SU-DHL-6 (cell line): ENCODE data around the gene RAMACL.

ENCODE experiments used
- H2AFZ ChIP-seq: fragments of 200-600 bp; sonication (generic); 2 replicates; pipeline ENCODE4 v1.6.1; 2014; ENCODE audit warnings: low read depth, mild to moderate bottlenecking, moderate library complexity, mixed read lengths, antibody characterized with exemption, low read length; ENCODE audit not compliant: severe bottlenecking
- H3F3A ChIP-seq: fragments of 200-600 bp; shearing (Covaris generic); 2 replicates; pipeline ENCODE4 v1.6.0; 2016; ENCODE audit warnings: antibody characterized with exemption, mild to moderate bottlenecking; ENCODE audit not compliant: insufficient read depth
- H3K27ac ChIP-seq: fragments of 200-600 bp; sonication (generic); 2 replicates; pipeline ENCODE4 v1.5.1; 2016; ENCODE audit warnings: low read depth, mild to moderate bottlenecking, low read length, moderate library complexity, mixed read lengths
- H3K27me3 ChIP-seq: fragments of 200-600 bp; sonication (generic), shearing (Covaris generic); 2 replicates; pipeline ENCODE4 v1.6.0; 2014; ENCODE audit warnings: mild to moderate bottlenecking, low read length
- H3K36me3 ChIP-seq: fragments of 200-600 bp; sonication (generic); 2 replicates; pipeline ENCODE4 v1.6.1; 2014; ENCODE audit warnings: mild to moderate bottlenecking, low read length, mixed read lengths
- H3K4me2 ChIP-seq: fragments of 300-600, 200-600 bp; shearing (Covaris generic), sonication (generic); 2 replicates; pipeline ENCODE4 v1.6.0; 2014; ENCODE audit warnings: low read length, low read depth, mild to moderate bottlenecking; ENCODE audit not compliant: poor library complexity, severe bottlenecking
- H3K4me3 ChIP-seq: fragments of 200-600 bp; sonication (generic); 2 replicates; pipeline ENCODE4 v1.5.1; 2014; ENCODE audit warnings: antibody characterized with exemption, low read length, mild to moderate bottlenecking, mixed read lengths; ENCODE audit not compliant: insufficient read depth, poor library complexity, severe bottlenecking
- H3K79me2 ChIP-seq: fragments of 200-600 bp; sonication (generic); 2 replicates; pipeline ENCODE4 v1.6.1; 2014; ENCODE audit warnings: mild to moderate bottlenecking, low read length, moderate library complexity; ENCODE audit not compliant: insufficient read depth
- H3K9ac ChIP-seq: fragments of 200-600 bp; sonication (generic); 2 replicates; pipeline ENCODE4 v1.7.0; 2014; ENCODE audit warnings: mild to moderate bottlenecking, low read length
- H3K9me2 ChIP-seq: fragments of 200-600 bp; sonication (generic); replicated peaks from 2 replicates; pipeline ENCODE4 v1.6.1; 2014; ENCODE audit warnings: low read length; ENCODE audit not compliant: insufficient read depth
- H3K9me3 ChIP-seq: fragments of 200-600 bp; sonication (generic); 2 replicates; pipeline ENCODE4 v1.6.1; 2014; ENCODE audit warnings: low read length, mixed read lengths; ENCODE audit not compliant: insufficient read depth
- H4K20me1 ChIP-seq: fragments of 200-600 bp; sonication (generic); 2 replicates; pipeline ENCODE4 v1.6.1; 2014; ENCODE audit warnings: low read depth, mild to moderate bottlenecking, antibody characterized with exemption, low read length, moderate library complexity, mixed read lengths
- EZH2phosphoT487 ChIP-seq: fragments of 200-600 bp; sonication (generic), shearing (Covaris generic); conservative IDR thresholded peaks from 2 replicates; pipeline ENCODE4 v1.6.1; 2018; ENCODE audit warnings: mild to moderate bottlenecking, antibody characterized with exemption, low read length, moderate library complexity, mixed read lengths
- TF ChIP-seq, protein P1 (sequence below): fragments of 200-600 bp; sonication (generic); IDR thresholded peaks from one replicate; pipeline ENCODE4 v1.5.1; 2017; ENCODE audit warnings: antibody characterized with exemption, mild to moderate bottlenecking, low read length, moderate library complexity; ENCODE audit not compliant: insufficient read depth, poor library complexity, severe bottlenecking

RAMACL gene

DNA sequence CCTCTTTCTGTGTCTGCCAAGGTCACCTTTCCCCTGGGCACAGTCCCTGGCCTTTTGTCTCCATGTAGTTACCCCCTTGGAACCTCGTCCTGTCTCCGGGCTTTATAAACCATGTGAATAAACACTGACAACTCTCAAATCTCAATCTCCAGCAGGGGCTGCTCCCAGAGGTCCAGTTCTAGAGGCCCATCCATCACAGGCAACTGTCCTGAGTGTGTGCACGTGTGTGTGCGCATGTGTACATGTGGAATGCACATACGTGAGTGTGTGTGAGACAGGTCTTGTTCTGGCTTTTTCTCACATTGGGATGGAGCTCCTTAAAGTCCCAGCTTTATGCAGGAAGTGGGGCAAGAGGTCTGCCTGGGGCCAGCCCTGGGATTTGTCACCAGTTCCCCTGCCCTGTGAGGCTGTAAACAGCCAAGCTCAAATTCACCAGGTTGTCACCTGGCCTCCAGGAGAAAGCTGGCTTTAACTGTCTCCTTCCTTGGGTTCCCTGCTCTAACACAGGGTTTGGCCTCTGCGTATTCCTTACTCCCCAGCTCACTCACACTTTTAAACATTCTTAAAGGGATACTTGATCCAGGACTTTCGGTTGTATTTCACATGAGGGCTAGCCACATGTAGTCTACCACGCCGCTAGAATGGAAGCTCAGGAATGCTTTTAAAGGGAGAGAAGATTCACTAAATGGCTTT, 42.7 kb downstream of the RAMACL start:
- no peak overlapping the region for H3K4me2 ChIP-seq
- no peak overlapping the region for H2AFZ ChIP-seq
- no peaks in the 10 kb centered on the region for H3K36me3 ChIP-seq
- no peaks in the 10 kb centered on the region for H3K27me3 ChIP-seq
- H3K9ac ChIP-seq, result no peak overlapping the region
- TF ChIP-seq, protein P1, sequence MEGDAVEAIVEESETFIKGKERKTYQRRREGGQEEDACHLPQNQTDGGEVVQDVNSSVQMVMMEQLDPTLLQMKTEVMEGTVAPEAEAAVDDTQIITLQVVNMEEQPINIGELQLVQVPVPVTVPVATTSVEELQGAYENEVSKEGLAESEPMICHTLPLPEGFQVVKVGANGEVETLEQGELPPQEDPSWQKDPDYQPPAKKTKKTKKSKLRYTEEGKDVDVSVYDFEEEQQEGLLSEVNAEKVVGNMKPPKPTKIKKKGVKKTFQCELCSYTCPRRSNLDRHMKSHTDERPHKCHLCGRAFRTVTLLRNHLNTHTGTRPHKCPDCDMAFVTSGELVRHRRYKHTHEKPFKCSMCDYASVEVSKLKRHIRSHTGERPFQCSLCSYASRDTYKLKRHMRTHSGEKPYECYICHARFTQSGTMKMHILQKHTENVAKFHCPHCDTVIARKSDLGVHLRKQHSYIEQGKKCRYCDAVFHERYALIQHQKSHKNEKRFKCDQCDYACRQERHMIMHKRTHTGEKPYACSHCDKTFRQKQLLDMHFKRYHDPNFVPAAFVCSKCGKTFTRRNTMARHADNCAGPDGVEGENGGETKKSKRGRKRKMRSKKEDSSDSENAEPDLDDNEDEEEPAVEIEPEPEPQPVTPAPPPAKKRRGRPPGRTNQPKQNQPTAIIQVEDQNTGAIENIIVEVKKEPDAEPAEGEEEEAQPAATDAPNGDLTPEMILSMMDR, result no peak
- TF ChIP-seq EZH2phosphoT487, result no peak
- H3K4me3 ChIP-seq, result no peak overlapping the region
- H3K9me3 ChIP-seq, result no peaks in the 10 kb centered on the region
- H4K20me1 ChIP-seq, result no peaks in the 10 kb centered on the region
- H3K79me2 ChIP-seq, result no peaks in the 10 kb centered on the region
- H3K27ac ChIP-seq, result no peak overlapping the region
- no peaks in the 10 kb centered on the region for H3K9me2 ChIP-seq
- H3F3A ChIP-seq, result no peaks in the 10 kb centered on the region

DNA sequence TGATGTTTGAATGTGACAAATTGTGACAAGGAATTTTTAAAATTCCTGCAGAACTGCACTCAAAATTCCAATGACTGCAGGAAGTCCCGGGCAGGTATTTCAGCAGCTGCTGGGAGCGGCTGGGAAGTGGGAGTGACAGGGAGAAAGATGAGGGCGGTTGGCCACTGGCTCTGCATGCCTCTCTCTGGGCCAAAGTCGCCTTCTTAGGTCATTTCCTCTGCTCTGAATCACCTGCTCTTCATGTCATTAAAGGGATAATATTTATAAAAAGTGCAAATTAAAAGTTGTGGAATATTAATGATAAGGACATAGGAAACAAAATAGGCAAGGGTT, 43.9 kb downstream of the RAMACL start:
- H3K9me2 ChIP-seq, result no peaks in the 10 kb centered on the region
- TF ChIP-seq, protein P1, result no peak
- no peak for TF ChIP-seq EZH2phosphoT487
- H3K9me3 ChIP-seq, result no peaks in the 10 kb centered on the region
- H3K9ac ChIP-seq, result no peak overlapping the region
- H3K27ac ChIP-seq, result no peak overlapping the region
- H4K20me1 ChIP-seq, result no peaks in the 10 kb centered on the region
- no peaks in the 10 kb centered on the region for H3K79me2 ChIP-seq
- no peaks in the 10 kb centered on the region for H3K27me3 ChIP-seq
- no peak overlapping the region for H2AFZ ChIP-seq
- H3K36me3 ChIP-seq, result no peaks in the 10 kb centered on the region
- H3K4me2 ChIP-seq, result no peak overlapping the region
- H3K4me3 ChIP-seq, result no peak overlapping the region
- H3F3A ChIP-seq, result no peaks in the 10 kb centered on the region

DNA sequence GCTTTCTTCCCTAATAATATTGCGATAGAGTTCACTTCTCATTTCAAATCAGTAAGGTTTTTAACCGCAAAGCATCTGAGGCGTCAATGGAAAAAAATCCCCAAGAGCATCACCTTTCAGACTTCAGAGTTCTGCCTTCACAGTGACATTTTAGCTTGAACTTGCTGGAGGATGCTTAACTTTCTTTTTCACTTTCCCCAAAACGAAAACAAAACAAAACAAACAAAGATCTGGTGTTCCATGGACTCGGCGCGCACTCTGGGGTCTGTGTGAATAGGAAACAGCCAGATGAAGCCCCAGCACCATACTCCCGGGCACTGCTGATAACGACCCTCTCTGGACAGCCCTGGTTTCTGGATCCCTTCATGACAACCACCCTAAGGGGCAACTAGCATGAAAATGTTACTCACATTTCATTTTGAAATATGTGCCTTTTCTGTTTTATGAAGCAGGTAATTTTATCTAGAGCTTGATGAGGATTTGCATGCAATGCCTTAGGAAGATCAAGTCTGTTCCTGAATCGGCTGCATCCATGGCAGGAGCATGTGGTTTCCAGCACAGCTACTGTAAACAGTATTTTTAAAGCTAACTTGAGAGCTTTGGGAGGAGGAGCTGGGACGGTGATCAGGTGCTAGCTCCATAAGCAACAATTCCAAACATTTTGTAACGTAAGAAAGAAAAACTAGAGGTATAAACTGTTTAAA, 44.5 kb downstream of the RAMACL start:
- H3K27me3 ChIP-seq, result no peaks in the 10 kb centered on the region
- H3K9me3 ChIP-seq, result no peaks in the 10 kb centered on the region
- H3K9ac ChIP-seq, result no peak overlapping the region
- TF ChIP-seq, protein P1, result no peak
- TF ChIP-seq EZH2phosphoT487, result no peak
- H3K79me2 ChIP-seq, result no peaks in the 10 kb centered on the region
- no peaks in the 10 kb centered on the region for H3F3A ChIP-seq
- no peaks in the 10 kb centered on the region for H3K36me3 ChIP-seq
- no peaks in the 10 kb centered on the region for H3K9me2 ChIP-seq
- H3K4me2 ChIP-seq, result no peak overlapping the region
- H3K27ac ChIP-seq, result no peak overlapping the region
- no peak overlapping the region for H2AFZ ChIP-seq
- H4K20me1 ChIP-seq, result no peaks in the 10 kb centered on the region
- no peak overlapping the region for H3K4me3 ChIP-seq
